Measurements from ENCODE around the gene ENOX1. TPM values are rescaled to one million over a fixed set of nuclear protein-coding genes. Genes with fewer than 3 reads are reported as not detected.

Gene ENOX1
- total and polyA plus RNA-seq, 2 of the 8 experiments (the other 6 are each of a cell fraction or from before 2014, with no cell fraction given) = 0.23 to 0.37 TPM

DNA sequence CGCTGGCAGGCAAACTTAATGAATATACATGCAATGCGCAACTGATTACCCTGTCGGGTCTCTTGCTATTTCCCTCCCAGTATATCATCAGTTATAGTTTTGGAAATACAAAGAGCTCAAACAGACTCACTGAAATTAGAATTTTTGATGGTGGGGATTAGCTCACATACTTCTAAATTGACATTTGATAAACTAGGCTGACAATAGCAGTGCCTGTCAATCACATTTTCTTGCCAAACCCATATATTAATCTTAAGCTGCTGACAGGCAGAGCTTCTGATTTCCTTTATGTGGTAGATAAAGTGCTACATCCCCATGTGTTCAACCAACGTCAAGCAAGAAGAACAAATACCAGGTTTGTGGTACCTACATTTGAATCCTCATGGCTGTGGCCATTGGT, 521.7 kb downstream of the ENOX1 start (continued):
- TF ChIP-seq CTCF (IDR thresholded peaks at IDR 0.05; ENCODE audit: control extremely low read depth in 1 of 3, insufficient read depth in 1 of 3, low read depth in 1 of 3, low read length in 3 of 3) = no peak

All from H1 (cell line).